ENCODE measurements around the gene HIVEP2.

The HIVEP2 gene

DNA sequence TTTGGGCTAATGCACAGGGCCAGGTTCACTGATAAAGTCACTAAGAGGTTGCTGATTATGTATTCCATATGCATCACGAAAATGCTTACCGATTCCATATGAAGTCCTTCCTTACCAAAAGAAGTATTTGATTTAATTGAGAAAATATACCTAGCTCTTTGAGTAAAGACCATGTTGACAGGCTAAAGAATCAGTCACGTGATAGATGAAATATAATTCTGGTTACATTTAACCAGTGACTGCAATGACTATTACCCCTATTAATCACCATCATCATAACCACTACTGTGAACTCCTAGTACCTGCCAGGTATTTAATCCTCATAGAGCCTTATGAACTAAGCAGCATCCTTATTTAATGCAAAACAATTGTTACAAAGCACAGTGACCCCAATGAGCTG, 110.1 kb downstream of the HIVEP2 start:
- H3K4me3 ChIP-seq (replicated peaks; ENCODE audit: insufficient read depth, low read length), result no peak overlapping the region
- no peaks in the 10 kb centered on the region for H3K27me3 ChIP-seq (ENCODE audit: insufficient read depth, poor library complexity, severe bottlenecking)
- TF ChIP-seq, protein P1, sequence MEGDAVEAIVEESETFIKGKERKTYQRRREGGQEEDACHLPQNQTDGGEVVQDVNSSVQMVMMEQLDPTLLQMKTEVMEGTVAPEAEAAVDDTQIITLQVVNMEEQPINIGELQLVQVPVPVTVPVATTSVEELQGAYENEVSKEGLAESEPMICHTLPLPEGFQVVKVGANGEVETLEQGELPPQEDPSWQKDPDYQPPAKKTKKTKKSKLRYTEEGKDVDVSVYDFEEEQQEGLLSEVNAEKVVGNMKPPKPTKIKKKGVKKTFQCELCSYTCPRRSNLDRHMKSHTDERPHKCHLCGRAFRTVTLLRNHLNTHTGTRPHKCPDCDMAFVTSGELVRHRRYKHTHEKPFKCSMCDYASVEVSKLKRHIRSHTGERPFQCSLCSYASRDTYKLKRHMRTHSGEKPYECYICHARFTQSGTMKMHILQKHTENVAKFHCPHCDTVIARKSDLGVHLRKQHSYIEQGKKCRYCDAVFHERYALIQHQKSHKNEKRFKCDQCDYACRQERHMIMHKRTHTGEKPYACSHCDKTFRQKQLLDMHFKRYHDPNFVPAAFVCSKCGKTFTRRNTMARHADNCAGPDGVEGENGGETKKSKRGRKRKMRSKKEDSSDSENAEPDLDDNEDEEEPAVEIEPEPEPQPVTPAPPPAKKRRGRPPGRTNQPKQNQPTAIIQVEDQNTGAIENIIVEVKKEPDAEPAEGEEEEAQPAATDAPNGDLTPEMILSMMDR (IDR thresholded peaks at IDR 0.05; ENCODE audit: insufficient read depth, low read length), result no peak
- TF ChIP-seq, protein P2, sequence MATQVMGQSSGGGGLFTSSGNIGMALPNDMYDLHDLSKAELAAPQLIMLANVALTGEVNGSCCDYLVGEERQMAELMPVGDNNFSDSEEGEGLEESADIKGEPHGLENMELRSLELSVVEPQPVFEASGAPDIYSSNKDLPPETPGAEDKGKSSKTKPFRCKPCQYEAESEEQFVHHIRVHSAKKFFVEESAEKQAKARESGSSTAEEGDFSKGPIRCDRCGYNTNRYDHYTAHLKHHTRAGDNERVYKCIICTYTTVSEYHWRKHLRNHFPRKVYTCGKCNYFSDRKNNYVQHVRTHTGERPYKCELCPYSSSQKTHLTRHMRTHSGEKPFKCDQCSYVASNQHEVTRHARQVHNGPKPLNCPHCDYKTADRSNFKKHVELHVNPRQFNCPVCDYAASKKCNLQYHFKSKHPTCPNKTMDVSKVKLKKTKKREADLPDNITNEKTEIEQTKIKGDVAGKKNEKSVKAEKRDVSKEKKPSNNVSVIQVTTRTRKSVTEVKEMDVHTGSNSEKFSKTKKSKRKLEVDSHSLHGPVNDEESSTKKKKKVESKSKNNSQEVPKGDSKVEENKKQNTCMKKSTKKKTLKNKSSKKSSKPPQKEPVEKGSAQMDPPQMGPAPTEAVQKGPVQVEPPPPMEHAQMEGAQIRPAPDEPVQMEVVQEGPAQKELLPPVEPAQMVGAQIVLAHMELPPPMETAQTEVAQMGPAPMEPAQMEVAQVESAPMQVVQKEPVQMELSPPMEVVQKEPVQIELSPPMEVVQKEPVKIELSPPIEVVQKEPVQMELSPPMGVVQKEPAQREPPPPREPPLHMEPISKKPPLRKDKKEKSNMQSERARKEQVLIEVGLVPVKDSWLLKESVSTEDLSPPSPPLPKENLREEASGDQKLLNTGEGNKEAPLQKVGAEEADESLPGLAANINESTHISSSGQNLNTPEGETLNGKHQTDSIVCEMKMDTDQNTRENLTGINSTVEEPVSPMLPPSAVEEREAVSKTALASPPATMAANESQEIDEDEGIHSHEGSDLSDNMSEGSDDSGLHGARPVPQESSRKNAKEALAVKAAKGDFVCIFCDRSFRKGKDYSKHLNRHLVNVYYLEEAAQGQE (IDR thresholded peaks at IDR 0.05; ENCODE audit: insufficient replicate concordance, low read depth), result no peak
- TF ChIP-seq POLR2AphosphoS5 (IDR thresholded peaks at IDR 0.05; ENCODE audit: low read depth), result no peak
- no peak for TF ChIP-seq GABPA (IDR thresholded peaks at IDR 0.05; ENCODE audit: low read depth)
- DNase-seq (ENCODE audit: low read depth in 1 of 2, low spot score in 1 of 2), result no peak
- H3K27ac ChIP-seq (replicated peaks), result no peak overlapping the region

DNA sequence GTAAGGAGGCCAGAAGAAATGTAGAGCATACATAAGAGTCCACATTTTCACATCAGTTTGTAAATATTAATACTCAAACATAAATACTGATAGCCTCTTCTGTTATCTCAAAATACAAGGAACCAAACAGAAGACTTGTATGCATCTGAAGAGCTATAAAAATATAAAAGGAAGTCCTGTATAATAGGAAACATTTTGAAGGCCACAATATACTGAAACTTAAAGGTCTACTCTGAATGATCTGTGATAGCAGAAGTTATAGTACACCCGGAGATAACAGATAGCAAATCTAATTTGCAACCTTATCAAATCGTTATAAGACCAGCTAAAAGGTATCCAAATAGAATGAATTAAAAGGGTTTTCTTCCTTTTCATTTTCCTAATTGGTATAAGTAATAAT, 111.2 kb downstream of the HIVEP2 start:
- H3K4me3 ChIP-seq (replicated peaks; ENCODE audit: insufficient read depth, low read length), result no peak overlapping the region
- H3K27ac ChIP-seq (replicated peaks), result no peak overlapping the region
- DNase-seq (ENCODE audit: low read depth in 1 of 2, low spot score in 1 of 2), result no peak
- TF ChIP-seq SPI1 (IDR thresholded peaks at IDR 0.05; ENCODE audit: borderline replicate concordance, low read depth), result no peak
- TF ChIP-seq, protein P1 (IDR thresholded peaks at IDR 0.05; ENCODE audit: insufficient read depth, low read length), result no peak
- TF ChIP-seq GABPA (IDR thresholded peaks at IDR 0.05; ENCODE audit: low read depth), result no peak
- TF ChIP-seq POLR2AphosphoS5 (IDR thresholded peaks at IDR 0.05; ENCODE audit: low read depth), result no peak
- TF ChIP-seq, protein P2 (IDR thresholded peaks at IDR 0.05; ENCODE audit: insufficient replicate concordance, low read depth), result no peak
- H3K27me3 ChIP-seq (ENCODE audit: insufficient read depth, poor library complexity, severe bottlenecking), result no peaks in the 10 kb centered on the region

DNA sequence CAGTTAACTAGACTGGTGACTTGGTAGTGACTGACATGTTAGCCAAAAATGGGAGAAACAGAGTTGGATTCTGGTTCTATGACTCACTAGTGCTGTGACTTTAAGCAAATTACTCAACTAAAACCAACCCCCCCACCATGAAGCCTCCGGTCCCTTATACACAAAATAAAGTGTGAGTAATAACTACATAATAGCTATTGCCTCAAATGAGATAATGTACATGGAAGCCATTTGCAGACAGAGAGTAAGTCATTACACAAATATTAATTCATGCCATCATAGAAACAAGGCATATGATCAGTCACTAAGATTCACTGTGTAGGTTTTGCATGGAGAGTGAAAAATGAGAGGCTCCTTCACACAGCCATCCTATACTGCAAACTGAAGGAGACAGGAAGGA, 111.9 kb downstream of the HIVEP2 start:
- TF ChIP-seq, protein P2 (IDR thresholded peaks at IDR 0.05; ENCODE audit: insufficient replicate concordance, low read depth), result no peak
- TF ChIP-seq POLR2AphosphoS5 (IDR thresholded peaks at IDR 0.05; ENCODE audit: low read depth), result no peak
- no peak for TF ChIP-seq SPI1 (IDR thresholded peaks at IDR 0.05; ENCODE audit: borderline replicate concordance, low read depth)
- TF ChIP-seq, protein P1 (IDR thresholded peaks at IDR 0.05; ENCODE audit: insufficient read depth, low read length), result no peak
- no peak for TF ChIP-seq GABPA (IDR thresholded peaks at IDR 0.05; ENCODE audit: low read depth)
- no peak for DNase-seq (ENCODE audit: low read depth in 1 of 2, low spot score in 1 of 2)
- no peaks in the 10 kb centered on the region for H3K27me3 ChIP-seq (ENCODE audit: insufficient read depth, poor library complexity, severe bottlenecking)
- H3K4me3 ChIP-seq (replicated peaks; ENCODE audit: insufficient read depth, low read length), result no peak overlapping the region
- no peak overlapping the region for H3K27ac ChIP-seq (replicated peaks)

Measured in HL-60 (cell line).